Stimulated activated CD8-positive, alpha-beta memory T cell treated with anti-CD3 and anti-CD28 coated beads, Interleukin-7, amount 100 ng/mL, for 4 hours (primary cell): ENCODE results near the gene EZR.

Experiments
- DNase-seq, 2 donors: peaks; one replicate each; pipeline ENCODE4 v3.0.0-alpha.2; 2020; ENCODE audit warnings: low read depth in 2 of 2

EZR gene

DNA sequence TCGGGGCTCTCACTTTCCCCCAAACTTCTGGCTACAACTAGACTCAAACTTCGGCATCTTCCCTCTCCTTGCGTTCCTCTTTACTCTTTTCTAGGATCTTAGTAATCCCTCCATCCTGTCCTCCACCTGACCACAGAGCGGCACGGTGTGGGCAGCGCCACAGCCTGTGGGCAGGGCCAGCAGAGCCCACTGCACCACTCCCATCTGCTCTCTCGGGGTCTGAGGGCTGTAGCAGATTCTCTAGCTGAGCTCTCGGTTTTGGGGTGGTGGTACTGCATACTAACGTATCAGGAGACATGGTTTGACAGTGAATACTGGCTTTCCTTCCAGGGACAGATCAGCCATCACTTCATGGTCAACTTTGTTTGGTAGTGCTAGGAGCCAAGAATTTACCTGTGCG lies 57.4 kb downstream of the EZR start:
- DNase-seq = no peak

DNA sequence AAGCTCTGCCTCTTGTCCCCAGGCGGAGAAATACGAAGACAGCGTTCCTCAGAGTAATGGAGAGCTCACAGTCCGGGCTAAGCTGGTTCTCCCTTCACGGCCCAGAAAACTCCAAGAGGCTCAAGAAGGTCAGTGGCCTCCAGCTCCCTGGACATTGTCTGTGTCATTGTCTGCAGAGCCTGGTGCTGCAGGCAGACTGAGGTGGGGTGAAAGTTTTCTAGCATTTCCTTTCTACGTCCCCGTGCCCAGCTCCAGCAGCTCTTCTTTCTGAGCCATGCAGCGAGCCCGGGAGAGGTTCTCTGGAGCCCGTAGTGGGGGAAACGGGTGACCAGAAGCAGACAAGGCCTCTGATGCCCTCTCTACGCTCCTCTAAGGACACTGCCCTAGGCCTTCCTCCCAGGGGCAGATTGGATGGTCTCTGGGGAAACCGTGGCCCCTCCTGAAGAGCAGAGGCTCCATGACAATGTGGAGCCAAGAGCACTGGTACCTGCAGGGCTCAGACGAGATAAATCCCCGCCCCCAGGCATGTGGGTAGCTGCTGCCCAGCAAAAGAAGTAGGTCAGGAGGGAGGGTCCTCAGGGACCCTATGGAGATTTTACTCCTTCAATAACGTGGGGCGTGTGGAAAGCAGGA lies 58.4 kb downstream of the EZR start:
- DNase-seq = no peak

DNA sequence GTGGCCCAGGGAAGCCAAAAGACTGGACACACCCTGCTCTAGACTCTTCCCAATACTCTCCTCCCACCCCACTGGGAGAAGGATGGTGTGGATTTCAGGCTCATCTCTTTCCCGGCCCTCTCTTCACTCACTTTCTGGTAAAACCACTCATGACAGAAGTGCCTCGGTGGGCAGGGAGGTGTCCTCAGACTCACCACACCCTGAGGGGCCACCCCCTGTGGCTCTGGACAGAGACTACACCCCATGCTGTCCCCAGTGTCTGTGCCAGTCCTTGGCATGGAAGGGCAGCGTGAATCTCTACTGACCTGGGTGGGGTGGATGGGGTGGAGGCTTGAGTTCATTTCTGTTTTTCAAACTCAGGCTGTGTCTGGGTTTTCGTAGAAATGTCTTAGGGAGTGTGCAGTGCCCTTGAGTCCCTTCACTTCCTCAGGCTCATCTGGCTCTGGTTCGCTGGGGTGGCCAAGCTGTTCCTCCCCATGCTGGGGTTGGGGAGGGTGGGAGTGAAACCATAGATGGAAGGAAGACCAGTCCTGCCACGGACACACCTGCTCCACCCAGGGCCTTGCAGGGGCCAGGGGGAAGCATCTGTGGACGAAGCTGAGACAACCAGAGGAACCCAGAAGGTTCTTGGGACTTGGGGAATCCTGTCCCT lies 59.1 kb downstream of the EZR start:
- DNase-seq = no peak

DNA sequence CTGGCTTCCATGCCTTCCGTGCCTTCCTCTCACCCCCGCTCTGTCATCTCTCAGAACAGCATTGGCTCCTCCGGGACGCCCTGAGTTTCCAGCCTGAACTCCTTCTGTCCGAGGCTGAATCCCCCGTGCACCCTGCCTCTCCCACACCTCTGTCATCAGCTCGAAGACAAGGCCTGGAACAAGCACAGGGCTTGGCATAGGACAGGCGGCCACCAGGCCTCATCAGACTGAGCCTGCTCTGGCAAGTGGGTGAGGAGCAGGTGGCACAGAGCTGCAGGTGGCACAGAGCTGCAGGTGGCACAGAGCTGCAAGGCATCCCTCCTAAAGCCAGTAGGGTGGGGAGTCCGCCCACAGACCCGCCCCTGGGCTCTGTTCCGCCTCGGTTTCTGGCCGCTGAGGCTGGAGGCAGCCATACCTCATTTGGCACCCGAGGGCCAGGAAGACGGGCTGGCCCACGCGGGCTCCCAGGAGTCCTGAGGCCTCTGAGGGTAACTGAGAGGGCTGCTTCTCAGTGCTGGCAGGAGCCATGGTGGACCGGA lies 60.2 kb downstream of the EZR start:
- no peak for DNase-seq

DNA sequence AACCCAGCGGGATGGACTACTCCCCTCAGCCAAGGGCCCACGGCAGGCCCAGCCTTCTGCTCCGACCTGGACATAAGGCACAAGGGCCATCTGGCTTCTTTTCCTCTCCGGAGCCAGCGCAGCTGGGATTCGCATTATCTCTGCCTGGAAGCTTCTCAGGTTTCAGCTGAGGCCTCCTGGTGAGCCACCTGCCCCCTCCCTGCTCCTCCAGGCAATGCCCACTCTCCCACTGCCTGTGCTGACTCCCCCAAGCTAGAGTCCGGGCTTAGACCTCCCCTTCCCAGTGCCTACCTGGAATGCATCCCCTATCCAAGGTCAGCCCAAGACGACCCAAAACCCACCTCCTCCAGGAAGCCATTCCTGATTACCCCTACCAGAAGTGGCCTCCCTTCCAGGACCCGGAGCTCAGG lies 60.7 kb downstream of the EZR start:
- no peak for DNase-seq

DNA sequence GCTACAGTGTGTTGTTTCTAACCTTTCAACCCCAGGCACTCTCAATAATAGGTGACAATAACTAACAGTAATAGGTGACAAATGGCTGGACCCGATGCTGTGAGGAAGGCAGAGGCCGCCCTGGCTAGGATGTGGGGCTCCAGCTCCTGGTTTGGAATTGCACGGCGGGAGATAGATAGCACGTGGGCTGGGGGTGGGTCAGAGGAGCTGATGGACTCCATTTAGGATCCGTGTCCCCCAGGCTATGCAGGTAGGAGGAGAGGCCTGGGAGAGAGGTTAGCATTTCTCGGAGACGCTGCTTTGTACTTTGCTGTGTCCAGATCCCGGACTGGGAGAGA lies 61.4 kb downstream of the EZR start:
- no peak for DNase-seq

DNA sequence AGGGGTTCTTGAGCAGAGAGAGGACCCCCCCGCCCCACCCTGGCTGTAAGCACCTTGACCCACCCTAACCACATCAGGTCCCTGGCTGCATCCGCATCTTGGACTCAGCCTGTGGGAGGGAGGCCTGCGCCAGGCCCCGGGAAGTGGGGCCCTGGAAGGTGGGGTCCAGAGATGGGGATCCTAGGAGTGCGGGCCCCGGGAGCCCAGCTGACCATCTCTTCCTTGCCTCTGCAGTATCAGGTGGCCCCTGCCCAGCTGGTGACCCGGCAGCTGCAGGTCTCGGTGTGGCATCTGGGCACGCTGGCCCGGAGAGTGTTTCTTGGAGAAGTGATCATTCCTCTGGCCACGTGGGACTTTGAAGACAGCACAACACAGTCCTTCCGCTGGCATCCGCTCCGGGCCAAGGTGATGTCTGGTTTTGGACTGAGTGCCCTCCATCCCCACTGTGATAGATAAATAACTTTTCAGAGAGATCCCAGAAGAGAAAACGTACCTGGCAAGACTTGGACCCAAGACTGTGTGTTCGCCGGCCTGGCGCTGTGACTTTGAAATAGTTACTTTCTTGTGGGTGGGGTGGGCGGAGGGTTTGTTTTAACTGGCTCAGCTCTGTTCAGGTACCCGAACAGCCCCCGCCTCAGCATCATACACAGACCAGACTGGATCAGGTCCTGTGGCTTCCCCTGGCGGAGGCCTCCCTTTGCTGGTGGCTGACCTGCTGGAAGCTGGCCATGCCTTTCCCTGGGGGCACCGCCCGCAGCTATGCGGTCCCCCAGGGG lies 62.0 kb downstream of the EZR start:
- no peak for DNase-seq

DNA sequence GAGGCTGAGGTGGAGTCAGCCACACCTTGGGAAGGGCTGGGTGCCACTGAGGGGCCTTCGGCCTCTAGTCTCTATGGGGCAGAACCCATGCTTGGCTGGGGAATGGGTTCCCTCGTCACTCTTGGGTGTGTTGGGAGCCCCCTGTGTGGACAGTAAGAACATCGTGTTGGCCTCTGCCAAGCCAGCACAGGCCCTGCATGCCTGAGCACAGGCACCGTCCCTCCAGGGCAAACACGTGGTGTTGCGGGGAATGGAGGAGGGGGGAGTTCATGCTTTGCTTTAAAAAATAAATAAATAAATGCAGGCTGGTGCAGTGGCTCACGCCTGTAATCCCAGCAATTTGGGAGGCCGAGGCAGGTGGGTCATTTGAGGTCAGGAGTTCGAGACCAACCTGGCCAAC lies 63.0 kb downstream of the EZR start:
- no peak for DNase-seq

DNA sequence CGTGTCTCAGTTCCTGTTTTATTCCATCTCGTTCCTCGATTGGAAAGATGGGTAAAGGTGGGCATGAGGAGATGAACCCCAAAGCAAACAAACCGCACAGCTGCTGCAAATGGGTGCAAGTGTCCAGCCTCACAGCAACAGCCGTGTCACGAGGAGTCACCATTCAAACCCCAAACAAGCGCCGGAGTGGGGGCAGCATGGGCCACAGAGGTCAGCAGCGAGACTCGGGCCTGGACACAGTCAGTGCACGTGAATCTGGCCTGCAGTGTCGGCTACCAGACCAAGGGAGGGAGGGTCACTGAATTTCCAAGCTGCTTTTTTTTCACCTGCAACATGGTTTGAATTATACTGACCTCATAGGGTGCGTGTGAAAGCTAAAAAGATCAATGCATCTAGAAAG lies 63.5 kb downstream of the EZR start:
- no peak for DNase-seq

DNA sequence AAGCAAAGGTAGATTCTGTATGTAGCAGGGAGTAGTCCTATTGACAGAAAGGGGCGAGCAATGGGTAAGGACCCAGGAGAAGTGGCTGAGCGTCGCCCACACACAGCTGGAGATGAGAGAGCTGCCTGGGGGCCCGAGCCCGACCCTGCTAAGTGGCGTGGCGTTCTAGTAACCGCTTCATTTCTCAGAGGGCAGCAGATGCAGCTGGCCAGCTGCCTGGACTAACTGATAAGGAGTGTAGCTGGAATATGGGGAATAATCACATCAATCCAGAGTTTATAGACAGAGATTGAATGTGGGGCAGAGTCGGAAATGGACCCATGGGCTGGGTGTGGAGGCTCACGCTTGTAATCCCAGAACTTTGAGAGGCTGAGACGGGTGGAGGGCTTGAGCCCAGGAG lies 64.4 kb downstream of the EZR start:
- DNase-seq = no peak

DNA sequence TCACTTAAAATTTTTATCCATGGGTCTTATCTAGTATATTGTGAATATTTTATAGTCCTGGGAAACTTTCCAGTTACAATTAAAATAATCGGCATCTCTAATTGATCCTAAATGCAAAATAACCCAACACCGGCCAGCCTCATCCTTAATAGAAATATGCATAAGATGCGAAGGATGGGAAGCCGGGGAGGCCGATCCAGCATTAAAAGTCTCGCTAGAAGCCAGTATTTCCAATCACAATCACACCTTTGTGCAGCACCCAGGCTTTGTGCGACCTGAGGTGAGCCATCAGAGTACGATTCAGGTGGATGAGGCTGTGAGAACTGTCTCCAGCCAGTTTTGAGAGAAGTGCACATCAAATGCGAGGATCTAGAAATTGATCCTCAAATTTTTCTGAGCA lies 65.4 kb downstream of the EZR start:
- DNase-seq = no peak

DNA sequence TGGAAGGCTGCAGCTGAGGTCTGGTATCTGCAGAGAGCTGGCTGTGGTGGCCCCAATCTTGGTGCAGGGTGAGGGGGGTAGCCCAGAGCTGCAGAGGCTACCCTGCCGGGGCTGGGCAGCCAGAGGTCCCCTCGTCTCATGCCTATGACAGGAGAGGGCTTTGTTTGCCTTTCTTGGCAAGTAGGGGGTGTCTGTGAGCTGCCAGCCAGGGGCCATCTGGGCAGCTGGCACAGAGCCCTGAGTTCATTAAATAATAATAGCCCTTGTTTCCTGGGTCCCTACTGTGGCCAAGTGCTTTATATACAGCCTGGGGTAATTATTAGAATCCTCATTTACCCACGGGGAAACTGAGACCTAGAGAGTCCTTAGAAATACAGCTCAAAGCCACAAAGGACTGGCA lies 66.6 kb downstream of the EZR start:
- DNase-seq = no peak

DNA sequence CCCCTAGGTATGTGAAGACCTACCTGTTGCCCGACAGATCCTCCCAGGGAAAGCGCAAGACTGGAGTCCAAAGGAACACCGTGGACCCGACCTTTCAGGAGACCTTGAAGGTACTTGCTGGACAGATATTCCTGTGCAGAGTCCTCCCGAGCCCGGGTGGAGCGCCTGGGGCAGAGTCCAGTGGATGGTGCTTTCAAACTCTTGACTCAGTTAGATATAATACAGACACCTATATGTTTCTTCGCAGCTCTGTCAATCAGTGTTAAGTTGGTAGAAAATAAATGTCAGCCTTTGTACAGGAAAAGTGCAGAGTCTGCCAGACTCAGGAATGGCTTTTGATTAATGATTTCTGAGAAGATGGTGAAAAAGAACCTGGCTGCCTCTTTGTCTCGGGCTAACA lies 67.2 kb downstream of the EZR start:
- DNase-seq = no peak

DNA sequence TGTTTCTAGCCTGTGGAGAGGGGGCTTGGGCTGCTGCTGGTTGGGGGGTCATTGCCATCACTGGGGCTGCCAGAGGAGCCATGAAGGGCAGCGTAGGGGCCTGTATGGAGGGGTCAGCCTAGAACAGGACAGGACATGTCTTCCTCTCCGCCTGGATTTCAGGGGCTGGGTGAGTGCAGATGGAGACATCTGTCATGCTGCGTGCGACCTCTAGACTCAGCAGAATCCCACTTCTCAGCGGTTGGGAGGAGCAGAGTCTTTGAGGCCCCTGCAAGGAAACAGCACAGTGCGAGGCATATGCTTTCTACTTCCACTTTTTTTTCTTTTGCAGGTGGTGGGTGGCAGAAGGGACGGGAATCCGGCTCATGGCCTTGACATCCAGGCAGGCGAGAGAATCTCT lies 67.9 kb downstream of the EZR start:
- no peak for DNase-seq

DNA sequence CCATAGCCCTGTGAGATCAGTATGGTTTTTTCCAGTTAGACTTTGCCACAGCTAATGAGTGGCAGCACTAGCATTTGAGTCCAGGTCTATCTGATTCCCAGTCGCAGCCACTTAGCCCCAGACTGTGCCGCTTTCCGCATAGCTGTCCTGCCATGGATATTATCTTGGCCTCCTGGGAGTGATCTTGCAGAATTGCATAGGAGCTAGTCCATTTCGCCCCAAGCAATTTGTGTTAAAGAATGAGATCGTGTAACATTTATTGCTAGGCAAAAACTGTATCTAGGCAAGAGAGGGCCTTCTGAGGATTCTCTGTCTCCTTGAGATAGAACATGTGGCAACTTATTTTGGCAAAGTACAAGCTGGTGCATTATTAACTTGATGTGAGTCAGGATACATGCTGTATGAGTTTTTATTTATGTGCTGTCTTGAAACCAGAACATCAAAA lies 74.2 kb downstream of the EZR start:
- no peak for DNase-seq

DNA sequence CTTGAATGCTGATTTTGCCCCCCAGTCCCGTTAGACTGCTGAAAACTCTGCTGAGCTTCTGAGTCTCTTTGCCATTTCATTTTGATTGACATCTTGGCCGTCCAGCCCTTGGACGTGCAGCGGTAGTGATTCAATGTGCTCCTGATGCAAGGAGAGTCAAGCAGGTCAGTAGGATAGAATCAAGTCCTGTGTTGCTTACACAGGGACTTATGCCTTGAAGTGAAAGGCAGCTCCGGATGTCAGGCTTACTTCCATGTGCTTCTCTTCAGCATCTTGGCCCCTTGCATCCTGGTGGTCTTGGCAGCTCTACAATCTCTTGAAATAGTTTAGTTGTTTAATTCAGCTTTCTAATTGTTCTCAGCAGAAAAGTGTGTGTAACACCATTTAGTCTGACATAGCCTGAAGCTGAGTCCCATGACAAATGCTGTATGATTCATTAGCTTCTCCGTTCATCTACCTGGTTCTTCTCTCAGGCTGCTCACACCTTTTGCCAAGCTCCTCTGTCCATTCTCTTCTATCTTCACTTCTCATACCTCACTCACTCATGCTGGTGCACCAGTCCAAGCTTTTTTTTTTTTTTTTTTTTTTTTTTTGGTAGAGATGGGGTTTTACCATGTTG lies 76.0 kb downstream of the EZR start:
- DNase-seq = no peak

DNA sequence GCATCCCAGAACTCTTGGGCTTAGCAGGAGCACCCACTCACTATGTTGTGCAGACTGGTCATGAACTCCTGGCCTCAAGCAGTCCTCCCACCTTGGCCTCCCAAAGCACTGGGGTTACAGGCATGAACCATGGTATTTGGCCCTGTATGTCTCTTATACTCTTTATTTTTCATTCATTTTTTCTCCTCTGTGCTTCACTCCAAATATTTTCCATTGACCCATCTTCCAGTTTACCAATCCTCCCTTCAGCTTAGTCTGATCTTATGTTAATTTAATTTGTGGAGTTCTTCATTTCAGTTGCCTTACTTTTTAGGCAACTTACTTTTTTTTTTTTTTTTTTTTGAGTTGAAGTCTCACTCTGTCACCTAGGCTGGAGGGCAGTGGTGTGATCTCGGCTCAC lies 79.5 kb downstream of the EZR start:
- DNase-seq = no peak

DNA sequence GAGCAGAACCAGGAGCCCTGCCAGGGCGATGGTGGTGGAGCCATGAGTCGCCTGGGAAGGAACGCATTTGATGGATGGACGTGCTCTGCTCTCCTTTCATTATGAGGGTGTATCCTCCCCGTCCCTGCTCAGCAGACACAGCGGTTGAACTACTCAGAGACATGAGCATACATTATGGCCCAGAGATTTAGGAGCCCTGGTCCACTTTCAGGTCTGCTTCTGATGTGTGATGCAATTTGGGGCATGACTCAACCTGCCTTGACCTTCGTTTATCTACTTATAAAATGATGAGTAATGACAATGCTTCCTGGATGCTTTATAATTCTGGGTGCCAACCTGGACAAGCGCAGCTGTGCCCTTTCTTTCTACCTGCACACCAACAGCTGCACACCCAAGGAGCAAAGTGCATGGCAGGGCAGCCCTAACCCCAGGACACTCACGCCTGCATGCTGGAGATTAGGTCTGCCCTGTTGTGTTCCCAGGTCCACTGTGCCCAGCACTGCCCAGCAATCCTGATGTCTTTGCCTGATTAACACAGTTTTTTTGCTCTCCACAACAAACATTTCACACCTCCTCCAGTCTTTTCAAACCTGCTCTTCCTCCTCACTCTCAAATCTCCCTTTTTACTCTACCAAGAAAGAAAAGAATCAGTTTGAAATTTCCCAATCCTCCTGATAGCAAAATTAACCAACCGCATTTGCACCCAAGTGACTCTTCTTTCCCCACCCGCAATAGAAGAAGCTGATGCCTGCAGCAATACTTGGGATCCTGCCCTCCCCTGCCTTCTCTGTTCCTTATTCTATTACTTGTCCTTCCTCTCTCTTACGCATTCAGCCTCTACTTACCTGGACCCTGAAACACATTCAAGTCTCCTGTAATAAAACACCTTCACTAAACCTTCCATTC lies 81.2 kb downstream of the EZR start:
- DNase-seq = no peak

DNA sequence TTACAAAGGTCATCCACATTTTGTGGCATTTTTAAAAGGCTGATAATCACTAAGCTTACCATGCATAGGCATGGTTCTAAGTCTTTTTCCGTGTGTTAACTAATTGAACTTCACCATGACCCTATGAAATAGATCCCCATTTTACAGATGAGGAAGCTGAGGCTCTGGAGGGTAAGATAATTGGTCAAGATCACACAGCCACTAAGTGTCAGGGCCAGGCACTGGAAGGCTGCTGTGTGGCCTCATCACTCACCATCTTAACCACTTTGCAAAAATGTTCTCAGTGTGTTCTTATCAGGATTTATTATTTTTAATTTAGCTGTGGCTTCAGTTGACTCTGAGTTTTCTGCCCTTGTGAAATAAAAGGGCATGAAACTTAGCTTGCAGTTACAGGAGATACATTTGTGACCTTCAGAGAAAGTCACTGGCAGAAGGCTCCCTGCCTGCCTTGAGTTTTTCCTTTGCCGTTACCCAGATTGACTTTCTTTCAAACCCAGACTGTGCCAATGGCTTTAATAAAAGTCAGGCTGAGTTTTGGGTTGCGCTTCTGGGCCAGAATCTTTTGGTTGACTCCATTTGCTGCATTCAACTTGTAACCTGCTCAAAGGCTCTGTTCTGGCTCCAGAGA lies 82.0 kb downstream of the EZR start:
- DNase-seq = no peak

DNA sequence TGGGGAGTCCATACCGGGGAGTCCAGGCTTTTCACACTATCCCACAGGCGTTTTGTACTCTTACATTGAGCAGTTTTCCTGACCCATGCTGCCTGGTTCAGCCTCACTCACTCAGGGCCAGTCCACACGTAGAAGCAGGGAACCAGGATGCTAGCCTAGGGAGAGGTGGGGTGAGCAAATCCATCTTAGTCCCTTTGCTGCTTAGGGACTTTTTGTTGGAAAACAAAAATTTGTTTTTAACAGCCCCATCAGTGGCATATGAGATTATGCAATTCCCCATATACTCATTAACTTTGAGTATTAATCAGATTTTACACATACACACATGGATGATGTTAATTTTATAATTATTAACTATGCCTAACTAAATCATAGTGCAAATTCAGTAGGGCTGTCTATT lies 84.2 kb downstream of the EZR start:
- DNase-seq = no peak

DNA sequence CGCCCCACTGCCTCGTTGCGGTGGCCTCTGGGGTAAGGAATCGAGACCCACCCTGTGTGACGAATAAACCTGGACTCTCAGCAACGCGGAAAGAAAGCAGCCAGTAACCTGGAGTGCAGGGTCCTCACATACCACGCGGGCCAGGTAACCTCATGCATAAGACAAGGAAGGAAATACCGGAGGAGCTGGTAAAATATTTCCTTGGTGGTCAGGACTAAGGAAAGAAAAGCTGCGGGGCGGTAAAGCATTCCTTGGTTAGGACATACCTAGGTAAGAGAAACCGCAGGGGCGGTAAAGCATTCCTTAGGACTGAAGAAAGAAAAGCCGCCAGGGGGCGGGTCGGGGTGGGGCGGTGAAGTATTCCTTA lies 88.6 kb downstream of the EZR start:
- no peak for DNase-seq
